Liver (tissue), 9 donors: ENCODE results near the gene VSX2. TPM values are rescaled to one million over a fixed set of nuclear protein-coding genes. Genes with fewer than 3 reads are reported as not detected.

Experiments
- DNase-seq: peaks from one replicate; pipeline ENCODE4 v3.0.0-alpha.2; 2017; ENCODE audit warnings: low spot score
- H3K27ac ChIP-seq, 2 donors: one replicate each; pipeline ENCODE4 v1.7.0; 2013; ENCODE audit warnings: inconsistent platforms in 2 of 2, low read length in 2 of 2, control low read depth in 1 of 2, low read depth in 1 of 2, mild to moderate bottlenecking in 1 of 2
- H3K27me3 ChIP-seq, 4 donors: one replicate each; pipeline versions ENCODE4 v1.6.1 to v1.7.0; 2013; ENCODE audit warnings: low read length in 3 of 4, inconsistent platforms in 1 of 4, mild to moderate bottlenecking in 1 of 4, moderate library complexity in 1 of 4; ENCODE audit not compliant: control insufficient read depth in 4 of 4, insufficient read depth in 4 of 4
- H3K36me3 ChIP-seq, 4 donors: one replicate each; pipeline versions ENCODE4 v1.6.1 to v1.7.0; 2013; ENCODE audit warnings: low read length in 3 of 4, mild to moderate bottlenecking in 3 of 4, low read depth in 1 of 4, moderate library complexity in 1 of 4; ENCODE audit not compliant: control insufficient read depth in 4 of 4, insufficient read depth in 3 of 4
- H3K4me1 ChIP-seq, 4 donors: one replicate each; pipeline versions ENCODE4 v1.6.1 to v1.7.0; 2013; ENCODE audit warnings: low read length in 3 of 4, mild to moderate bottlenecking in 3 of 4, moderate library complexity in 1 of 4; ENCODE audit not compliant: control insufficient read depth in 4 of 4, insufficient read depth in 4 of 4
- H3K4me3 ChIP-seq, 3 donors: one replicate each; pipeline versions ENCODE4 v1.6.1 to v1.7.0; 2013; ENCODE audit warnings: low read length in 3 of 3, control low read depth in 1 of 3, low read depth in 1 of 3, mild to moderate bottlenecking in 1 of 3
- H3K9ac ChIP-seq, 2 donors: one replicate each; pipeline ENCODE4 v1.7.0; 2013; ENCODE audit warnings: low read length in 2 of 2, mild to moderate bottlenecking in 2 of 2, moderate library complexity in 2 of 2, control low read depth in 1 of 2, low read depth in 1 of 2
- H3K9me3 ChIP-seq, 4 donors: one replicate each; pipeline versions ENCODE4 v1.6.1 to v1.7.0; 2013; ENCODE audit warnings: low read length in 3 of 4; ENCODE audit not compliant: control insufficient read depth in 4 of 4
- EGR1 ChIP-seq, 2 donors: IDR thresholded peaks; 2 replicates each; pipeline ENCODE4 v1.6.1; 2016 to 2018; ENCODE audit warnings: antibody characterized with exemption in 2 of 2, low read depth in 2 of 2
- FOXA1 ChIP-seq: IDR thresholded peaks from 2 replicates; pipeline ENCODE4 v1.6.1; 2016; ENCODE audit warnings: antibody characterized with exemption
- FOXA2 ChIP-seq: IDR thresholded peaks from 2 replicates; pipeline ENCODE4 v1.6.1; 2016; ENCODE audit warnings: antibody characterized with exemption
- HNF4A ChIP-seq, 2 donors: conservative IDR thresholded peaks; 2 replicates each; pipeline ENCODE4 v1.6.1; 2016; ENCODE audit warnings: antibody characterized with exemption in 2 of 2, mild to moderate bottlenecking in 2 of 2
- HNF4G ChIP-seq: IDR thresholded peaks from 2 replicates; pipeline ENCODE4 v1.6.1; 2016; ENCODE audit warnings: antibody characterized with exemption
- MAX ChIP-seq: IDR thresholded peaks from 2 replicates; pipeline ENCODE4 v1.6.1; 2016; ENCODE audit warnings: antibody characterized with exemption
- NR2F2 ChIP-seq: IDR thresholded peaks from 2 replicates; pipeline ENCODE4 v1.6.1; 2016; ENCODE audit warnings: antibody characterized with exemption
- RAD21 ChIP-seq, 2 donors: IDR thresholded peaks; 2 replicates each; pipeline ENCODE4 v1.6.1; 2016; ENCODE audit warnings: antibody characterized with exemption in 2 of 2, mild to moderate bottlenecking in 2 of 2
- REST ChIP-seq: IDR thresholded peaks from 2 replicates; pipeline ENCODE4 v1.6.1; 2016; ENCODE audit warnings: antibody characterized with exemption, mild to moderate bottlenecking
- RXRA ChIP-seq, 2 donors: IDR thresholded peaks; 2 replicates each; pipeline ENCODE4 v1.6.1; 2017 to 2018; ENCODE audit warnings: antibody characterized with exemption in 2 of 2, mild to moderate bottlenecking in 1 of 2
- WGBS: extraction: QIAGEN DNeasy Blood & Tissue Kit; methylation state at CpG from one replicate; pipeline ENCODE4 v1.1.7; 2013; 5-methylcytosine and 5-hydroxymethylcytosine counted together
- polyA plus RNA-seq, 2 donors: library from polyadenylated mRNA; stranded (reverse) in 1 of 2; unstranded in 1 of 2; fragments of 200-250 nt in 1 of 2; fragments of >200 nt in 1 of 2; fragmentation: Nextera tagmentation in 1 of 2; extraction: Ambion mirVana in 1 of 2; gene quantifications; one replicate each; pipeline versions ENCODE4 v1.2.1 to v1.2.3, GENCODE V29; 2013 to 2015
- total RNA-seq, 2 donors: library from RNA; depleted of rRNA; stranded (reverse); fragments of >200 nt; gene quantifications; one replicate each; pipeline ENCODE4 v1.2.3, GENCODE V29; 2014
- TF ChIP-seq, protein P1 (sequence below): fragments of 150-350 bp; IDR thresholded peaks from 2 replicates; pipeline ENCODE4 v1.5.1; 2017; ENCODE audit warnings: improper control_type of control experiment, low read depth, low read length; ENCODE audit not compliant: missing input control
- TF ChIP-seq, protein P2 (sequence below): IDR thresholded peaks from 2 replicates; pipeline ENCODE4 v1.6.1; 2016; ENCODE audit warnings: antibody characterized with exemption
- TF ChIP-seq, protein P3 (sequence below): IDR thresholded peaks from 2 replicates; pipeline ENCODE4 v1.6.1; 2016; ENCODE audit warnings: antibody characterized with exemption
- donor health status: healthy.
- donor health status: healthy.
- donor health status: healthy.
- donor health status: healthy.
- donor health status: healthy.

VSX2 gene
- total and polyA plus RNA-seq, 4 donors, result not detected

DNA sequence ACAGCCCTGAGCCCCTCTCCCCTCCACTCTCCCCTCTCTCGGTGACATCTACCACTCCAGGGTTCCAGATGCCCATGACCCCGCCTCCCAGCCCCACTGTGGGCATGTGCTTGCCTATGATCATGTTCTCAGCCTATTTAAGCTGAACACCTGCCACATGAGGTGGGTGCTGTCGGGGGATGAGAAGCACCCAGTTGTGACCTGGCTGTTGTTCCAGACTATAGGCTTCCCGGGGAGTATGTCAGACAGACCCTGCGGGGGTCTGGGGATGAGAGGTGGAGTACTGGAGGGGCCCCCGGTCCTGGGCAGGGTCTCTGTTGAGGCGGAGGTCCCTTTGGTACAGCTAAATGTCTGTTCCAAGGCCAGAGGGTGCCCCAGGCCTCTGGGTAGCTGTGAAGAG lies 6.0 kb downstream of the VSX2 start:
- 68% methylated on average over 7 of the region's 7 CpGs for WGBS
- no peak for DNase-seq
- TF ChIP-seq, protein P1, sequence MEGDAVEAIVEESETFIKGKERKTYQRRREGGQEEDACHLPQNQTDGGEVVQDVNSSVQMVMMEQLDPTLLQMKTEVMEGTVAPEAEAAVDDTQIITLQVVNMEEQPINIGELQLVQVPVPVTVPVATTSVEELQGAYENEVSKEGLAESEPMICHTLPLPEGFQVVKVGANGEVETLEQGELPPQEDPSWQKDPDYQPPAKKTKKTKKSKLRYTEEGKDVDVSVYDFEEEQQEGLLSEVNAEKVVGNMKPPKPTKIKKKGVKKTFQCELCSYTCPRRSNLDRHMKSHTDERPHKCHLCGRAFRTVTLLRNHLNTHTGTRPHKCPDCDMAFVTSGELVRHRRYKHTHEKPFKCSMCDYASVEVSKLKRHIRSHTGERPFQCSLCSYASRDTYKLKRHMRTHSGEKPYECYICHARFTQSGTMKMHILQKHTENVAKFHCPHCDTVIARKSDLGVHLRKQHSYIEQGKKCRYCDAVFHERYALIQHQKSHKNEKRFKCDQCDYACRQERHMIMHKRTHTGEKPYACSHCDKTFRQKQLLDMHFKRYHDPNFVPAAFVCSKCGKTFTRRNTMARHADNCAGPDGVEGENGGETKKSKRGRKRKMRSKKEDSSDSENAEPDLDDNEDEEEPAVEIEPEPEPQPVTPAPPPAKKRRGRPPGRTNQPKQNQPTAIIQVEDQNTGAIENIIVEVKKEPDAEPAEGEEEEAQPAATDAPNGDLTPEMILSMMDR, result no peak
- Histone ChIP-seq H3K27ac (no peak overlapping the region), H3K27me3 (peaks cover 0 to 27% (median 11%) of the 10 kb centered on the region in 4 donors), H3K36me3 (no peaks in the 10 kb centered on the region), H3K9ac (no peak overlapping the region), H3K4me3 (no peak overlapping the region), H3K9me3 (no peaks in the 10 kb centered on the region), H3K4me1 (peaks cover 7 to 14% (median 12%) of the 10 kb centered on the region in 4 donors)

DNA sequence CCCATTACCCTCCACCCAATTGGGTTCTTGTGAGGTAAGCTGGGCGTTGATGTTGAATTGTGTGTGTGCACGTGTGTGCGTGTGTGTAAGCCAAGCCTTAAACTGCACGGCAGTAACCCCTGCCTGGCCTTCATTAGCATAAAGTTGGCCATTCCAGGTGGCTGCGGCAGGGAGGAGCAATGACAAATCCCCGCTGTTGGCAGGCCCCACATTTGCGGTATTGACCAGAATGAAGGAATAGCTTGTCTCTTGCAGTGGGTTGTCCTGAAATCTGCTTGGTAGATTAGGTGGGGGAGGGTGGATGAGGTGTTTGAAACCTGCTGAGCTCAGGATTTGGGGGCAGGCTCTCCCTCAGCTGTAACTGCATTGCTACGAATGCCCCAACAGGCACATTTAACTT lies 7.3 kb downstream of the VSX2 start:
- no peaks in the 10 kb centered on the region for H3K9me3 ChIP-seq
- TF ChIP-seq MAX (no peak), NR2F2 (no peak)

GRCh38 chr14:74248017-74248416 lies 8.8 kb downstream of the VSX2 start:
- H3K27me3 ChIP-seq, result peaks cover 0 to 12% (median 6%) of the 10 kb centered on the region in 4 donors
- no peak overlapping the region for H3K27ac ChIP-seq
- no peak overlapping the region for H3K9ac ChIP-seq
- no peak for DNase-seq
- no peaks in the 10 kb centered on the region for H3K36me3 ChIP-seq
- 71% methylated on average over 6 of the region's 6 CpGs for WGBS
- peaks cover 0 to 5% (median 0%) of the 10 kb centered on the region in 4 donors for H3K4me1 ChIP-seq
- TF ChIP-seq EGR1 (IDR thresholded peaks at IDR 0.05; ENCODE audit: low read depth in 2 of 2) (no peak), RXRA (IDR thresholded peaks at IDR 0.05) (no peak), RAD21 (IDR thresholded peaks at IDR 0.05) (no peak), FOXA1 (no peak), REST (no peak), FOXA2 (no peak), HNF4A (conservative IDR thresholded peaks at IDR 0.05) (no peak), HNF4G (no peak), NR2F2 (no peak)
- TF ChIP-seq, protein P2, sequence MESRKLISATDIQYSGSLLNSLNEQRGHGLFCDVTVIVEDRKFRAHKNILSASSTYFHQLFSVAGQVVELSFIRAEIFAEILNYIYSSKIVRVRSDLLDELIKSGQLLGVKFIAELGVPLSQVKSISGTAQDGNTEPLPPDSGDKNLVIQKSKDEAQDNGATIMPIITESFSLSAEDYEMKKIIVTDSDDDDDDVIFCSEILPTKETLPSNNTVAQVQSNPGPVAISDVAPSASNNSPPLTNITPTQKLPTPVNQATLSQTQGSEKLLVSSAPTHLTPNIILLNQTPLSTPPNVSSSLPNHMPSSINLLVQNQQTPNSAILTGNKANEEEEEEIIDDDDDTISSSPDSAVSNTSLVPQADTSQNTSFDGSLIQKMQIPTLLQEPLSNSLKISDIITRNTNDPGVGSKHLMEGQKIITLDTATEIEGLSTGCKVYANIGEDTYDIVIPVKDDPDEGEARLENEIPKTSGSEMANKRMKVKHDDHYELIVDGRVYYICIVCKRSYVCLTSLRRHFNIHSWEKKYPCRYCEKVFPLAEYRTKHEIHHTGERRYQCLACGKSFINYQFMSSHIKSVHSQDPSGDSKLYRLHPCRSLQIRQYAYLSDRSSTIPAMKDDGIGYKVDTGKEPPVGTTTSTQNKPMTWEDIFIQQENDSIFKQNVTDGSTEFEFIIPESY, result no peak
- TF ChIP-seq, protein P3, sequence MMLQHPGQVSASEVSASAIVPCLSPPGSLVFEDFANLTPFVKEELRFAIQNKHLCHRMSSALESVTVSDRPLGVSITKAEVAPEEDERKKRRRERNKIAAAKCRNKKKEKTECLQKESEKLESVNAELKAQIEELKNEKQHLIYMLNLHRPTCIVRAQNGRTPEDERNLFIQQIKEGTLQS, result no peak
- H3K9me3 ChIP-seq, result no peaks in the 10 kb centered on the region
- no peak overlapping the region for H3K4me3 ChIP-seq

More for the DNA sequence above, 7.3 kb downstream of the VSX2 start:
- no peak overlapping the region for H3K9ac ChIP-seq
- H3K4me3 ChIP-seq, result no peak overlapping the region
- peaks cover 0 to 19% (median 10%) of the 10 kb centered on the region in 4 donors for H3K27me3 ChIP-seq
- H3K4me1 ChIP-seq, result peaks cover 0 to 7% (median 2%) of the 10 kb centered on the region in 4 donors
- no peak for DNase-seq
- no peaks in the 10 kb centered on the region for H3K36me3 ChIP-seq
- no peak overlapping the region for H3K27ac ChIP-seq
- 86% methylated on average over 8 of the region's 8 CpGs for WGBS
